Esophagus muscularis mucosa (tissue), 3 donors: ENCODE results near the gene BAG1.
A peak's percentile ranks its signal among the peaks of the same experiment; 100 is the strongest.

Source experiments
- POLR2AphosphoS5 ChIP-seq, 2 donors: sonication (generic); formaldehyde crosslinking; IDR thresholded peaks; one replicate each; pipeline ENCODE4 v1.6.1; 2017; ENCODE audit warnings: antibody characterized with exemption in 2 of 2
- TF ChIP-seq, protein P1 (sequence below), 3 experiments: fragments of 200-600 bp in 2 of 3; fragments of 450-650 bp in 1 of 3; sonication (generic) in 2 of 3; IDR thresholded peaks; one replicate each; pipeline ENCODE4 v1.5.1; 2017 to 2019; ENCODE audit warnings: antibody characterized with exemption in 3 of 3, mild to moderate bottlenecking in 2 of 3, moderate library complexity in 1 of 3

DNA sequence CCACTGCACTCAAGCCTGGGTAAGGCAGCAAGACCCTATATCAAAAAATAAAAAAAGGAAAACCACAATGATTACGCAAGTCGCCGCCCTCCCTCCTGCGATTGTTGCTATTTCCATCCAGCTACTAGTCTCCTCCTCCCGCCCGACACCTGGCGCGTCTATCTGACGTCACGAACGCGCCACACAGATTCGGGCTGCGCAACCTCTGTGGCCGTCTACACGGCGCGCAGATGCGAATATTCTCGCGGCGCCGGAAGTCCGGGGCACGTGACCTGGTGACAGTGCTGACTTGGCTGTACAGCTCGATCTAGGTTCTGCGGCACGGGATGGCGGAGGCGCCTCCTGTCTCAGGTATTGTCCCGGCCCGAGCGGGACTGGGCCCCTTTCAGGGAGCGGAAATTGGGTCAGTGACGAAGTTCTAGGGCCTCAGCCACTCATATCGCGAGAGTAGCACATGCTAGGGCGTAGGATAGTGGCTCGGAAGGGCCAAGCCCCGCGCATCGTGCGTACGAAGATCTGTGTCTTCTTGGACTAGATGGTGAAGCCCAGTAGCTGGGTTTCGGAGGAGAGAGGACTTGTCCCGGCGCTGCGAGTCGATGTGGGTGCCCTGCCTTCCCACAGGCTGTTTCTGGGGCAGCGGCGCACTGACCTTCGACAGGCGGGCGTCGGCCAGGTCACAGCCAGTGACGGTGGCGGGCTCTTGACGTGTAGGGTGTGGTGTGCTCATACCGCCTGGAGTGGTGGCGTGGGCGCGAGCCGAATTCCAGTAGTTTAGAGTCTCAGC lies 25.9 kb upstream of the BAG1 start, which contains the start of gene NFX1:
- TF ChIP-seq, protein P1, sequence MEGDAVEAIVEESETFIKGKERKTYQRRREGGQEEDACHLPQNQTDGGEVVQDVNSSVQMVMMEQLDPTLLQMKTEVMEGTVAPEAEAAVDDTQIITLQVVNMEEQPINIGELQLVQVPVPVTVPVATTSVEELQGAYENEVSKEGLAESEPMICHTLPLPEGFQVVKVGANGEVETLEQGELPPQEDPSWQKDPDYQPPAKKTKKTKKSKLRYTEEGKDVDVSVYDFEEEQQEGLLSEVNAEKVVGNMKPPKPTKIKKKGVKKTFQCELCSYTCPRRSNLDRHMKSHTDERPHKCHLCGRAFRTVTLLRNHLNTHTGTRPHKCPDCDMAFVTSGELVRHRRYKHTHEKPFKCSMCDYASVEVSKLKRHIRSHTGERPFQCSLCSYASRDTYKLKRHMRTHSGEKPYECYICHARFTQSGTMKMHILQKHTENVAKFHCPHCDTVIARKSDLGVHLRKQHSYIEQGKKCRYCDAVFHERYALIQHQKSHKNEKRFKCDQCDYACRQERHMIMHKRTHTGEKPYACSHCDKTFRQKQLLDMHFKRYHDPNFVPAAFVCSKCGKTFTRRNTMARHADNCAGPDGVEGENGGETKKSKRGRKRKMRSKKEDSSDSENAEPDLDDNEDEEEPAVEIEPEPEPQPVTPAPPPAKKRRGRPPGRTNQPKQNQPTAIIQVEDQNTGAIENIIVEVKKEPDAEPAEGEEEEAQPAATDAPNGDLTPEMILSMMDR (IDR thresholded peaks at IDR 0.05) = peak in 1 of 3 experiments; percentile 21
- peak; percentile 99 to 100 for TF ChIP-seq POLR2AphosphoS5 (IDR thresholded peaks at IDR 0.05)
